SK-N-MC (cell line): ENCODE results near the gene IFIT1.
A peak's percentile ranks its signal among the peaks of the same experiment; 100 is the strongest.

Experiments
- DNase-seq: peaks from one replicate; pipeline ENCODE4 v3.0.0-alpha.2; 2011; ENCODE audit warnings: low read depth, low spot score
- H3K27ac ChIP-seq: fragments of 200-600 bp; sonication (generic); 2 replicates; pipeline ENCODE4 v1.5.1; 2016; ENCODE audit warnings: mixed run types
- H3K36me3 ChIP-seq: fragments of 200-600 bp; sonication (generic); 2 replicates; pipeline ENCODE4 v1.6.1; 2017; ENCODE audit warnings: antibody characterized with exemption, low read length, mixed read lengths; ENCODE audit not compliant: insufficient read depth
- H3K4me3 ChIP-seq: fragments of 200-600 bp; sonication (generic); 2 replicates; pipeline ENCODE4 v1.5.1; 2016
- H3K9ac ChIP-seq: fragments of 200-600 bp; sonication (generic); 2 replicates; pipeline ENCODE4 v1.8.0; 2017; ENCODE audit warnings: mixed run types, mixed read lengths; ENCODE audit not compliant: insufficient read length
- H3K9me3 ChIP-seq: fragments of 200-600 bp; sonication (generic); 2 replicates; pipeline ENCODE4 v1.6.1; 2017; ENCODE audit warnings: low read depth, mild to moderate bottlenecking, antibody characterized with exemption, low read length, moderate library complexity, mixed read lengths
- EZH2 ChIP-seq: fragments of 200-600 bp; sonication (generic); IDR thresholded peaks from one replicate; pipeline ENCODE4 v1.6.1; 2017; ENCODE audit warnings: antibody characterized with exemption
- FOXP2 ChIP-seq: optimal IDR thresholded peaks from 2 replicates; pipeline ENCODE3; 2011; ENCODE audit warnings: mild to moderate bottlenecking, moderate library complexity; ENCODE audit not compliant: insufficient read depth; ENCODE audit errors: extremely low read length, control extremely low read depth
- POLR2AphosphoS5 ChIP-seq: IDR thresholded peaks from 2 replicates; pipeline ENCODE4 v1.6.1; 2012; ENCODE audit warnings: mild to moderate bottlenecking, low read depth, low read length, borderline replicate concordance

IFIT1 gene

DNA sequence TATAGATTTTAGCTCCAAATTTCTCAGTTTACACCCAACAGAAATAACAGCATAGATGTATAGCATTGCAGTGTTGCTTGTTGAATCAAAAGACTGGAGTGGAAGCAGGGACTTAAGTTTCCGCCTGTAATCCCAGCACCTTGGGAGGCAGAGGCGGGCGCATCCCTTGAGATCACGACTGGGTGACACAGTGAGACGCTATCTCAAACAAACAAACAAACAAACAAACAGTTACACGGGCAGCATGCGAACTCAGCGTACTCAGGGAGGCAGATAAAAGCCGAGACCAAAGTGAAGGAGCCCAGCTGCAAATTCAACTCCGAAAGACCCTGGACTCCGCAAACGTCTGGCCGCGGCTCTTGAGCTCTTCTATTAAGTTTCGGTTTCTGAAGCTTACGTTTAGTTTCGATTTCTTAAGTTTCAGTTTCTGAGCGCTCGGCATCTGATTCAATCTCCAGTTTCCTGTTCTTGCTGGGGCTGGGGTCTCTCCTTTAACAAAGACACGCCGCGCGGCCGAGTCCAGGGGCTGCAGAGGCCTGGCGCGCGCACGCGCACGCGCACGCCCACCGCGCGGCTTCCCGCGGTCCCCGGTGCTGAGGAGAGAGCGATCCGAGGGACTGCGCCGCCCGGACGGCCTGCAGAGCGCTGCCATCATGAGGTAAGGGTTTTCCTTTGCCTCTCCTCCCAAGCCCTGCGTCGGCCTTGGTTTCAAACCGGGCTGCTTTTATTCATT is 21.9 kb downstream of the IFIT1 start, which contains the start of gene IFIT5:
Gene IFIT5, plus strand, starts transcription at position 423 of the 733 bp plus-strand sequence. Its CDS starts 231 bp downstream, at position 654.
- Histone ChIP-seq H3K4me3 (peak within 1 kb of the TSS; percentile 83), H3K9ac (peak within 1 kb of the TSS; percentile 72), H3K27ac (no peak within 1 kb of the TSS), H3K9me3 (no peaks in the 10 kb centered on the region), H3K36me3 (no peaks in the 10 kb centered on the region)
- TF ChIP-seq POLR2AphosphoS5 (no peak), FOXP2 (no peak), EZH2 (no peak)
- no peak for DNase-seq

DNA sequence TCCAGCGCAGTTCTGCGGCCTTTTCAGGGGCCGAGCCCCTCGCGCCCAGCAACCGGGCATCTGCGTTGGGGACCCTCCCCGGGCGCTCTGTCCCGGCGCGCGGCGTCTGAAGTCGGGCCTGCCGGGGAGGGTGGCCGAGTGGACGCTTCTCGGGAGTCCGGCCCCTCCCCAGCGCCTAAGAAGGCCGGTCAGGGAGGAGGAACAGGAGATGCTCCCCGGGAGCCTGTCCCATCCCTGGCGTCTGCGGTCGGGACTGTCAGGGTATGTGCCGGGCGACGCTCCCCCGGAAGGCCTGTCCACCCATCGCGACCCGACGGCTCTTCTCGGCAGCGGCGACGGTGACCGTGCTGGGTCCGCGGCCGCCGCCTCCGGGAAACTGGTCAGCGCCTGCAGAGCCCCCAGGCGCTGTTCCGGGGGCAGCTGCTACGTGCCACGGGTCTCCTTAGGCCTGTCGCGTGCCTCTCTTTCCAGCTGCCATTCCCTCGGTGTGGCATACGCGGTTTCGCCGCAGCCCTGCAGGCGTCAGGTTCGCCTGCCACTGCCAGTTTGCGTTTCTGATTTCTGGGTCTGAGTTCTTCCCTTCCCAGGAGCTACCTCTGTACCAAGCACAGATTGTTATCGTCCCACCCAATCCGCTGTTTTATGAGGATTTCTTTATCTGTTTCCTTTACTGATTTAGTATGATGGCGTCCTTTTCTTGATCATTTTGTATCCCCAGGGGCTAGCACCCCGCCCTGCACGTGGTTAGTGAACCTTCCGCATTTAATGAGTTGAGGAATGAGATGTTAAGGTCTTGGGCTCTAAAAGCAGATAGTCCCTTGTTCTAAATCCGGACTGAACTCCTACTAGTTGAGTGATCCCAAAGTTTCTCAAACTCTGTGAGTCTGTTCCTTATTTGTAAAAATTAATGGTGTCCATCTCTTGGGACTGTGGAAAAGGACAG is 22.7 kb downstream of the IFIT1 start:
- TF ChIP-seq POLR2AphosphoS5: no peak
- no peak for TF ChIP-seq EZH2
- no peak for TF ChIP-seq FOXP2
- H3K9ac ChIP-seq: peak overlapping the region; percentile 72
- no peaks in the 10 kb centered on the region for H3K36me3 ChIP-seq
- no peaks in the 10 kb centered on the region for H3K9me3 ChIP-seq
- DNase-seq: no peak
- no peak overlapping the region for H3K27ac ChIP-seq
- peak overlapping the region; percentile 83 for H3K4me3 ChIP-seq

DNA sequence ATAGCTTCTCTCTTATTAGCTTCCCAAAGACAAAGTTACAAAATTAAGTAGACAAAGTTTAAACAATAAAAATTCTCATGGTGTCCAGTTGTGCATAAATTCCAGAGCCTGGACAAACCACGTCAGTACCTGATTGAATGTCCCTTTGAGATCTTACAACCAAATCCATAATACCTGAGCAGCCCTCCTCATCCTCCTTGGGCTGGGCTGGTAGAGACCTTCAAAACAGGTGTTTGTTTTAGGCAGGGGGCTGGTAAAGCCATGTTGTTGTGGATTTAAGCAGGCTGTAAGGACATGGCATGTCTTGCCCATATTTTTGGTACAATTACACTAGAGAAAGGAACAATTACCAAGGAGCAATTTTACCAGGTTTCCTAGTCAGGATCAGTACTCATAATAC is 24.0 kb downstream of the IFIT1 start:
- Histone ChIP-seq H3K36me3 (no peaks in the 10 kb centered on the region), H3K9ac (no peak overlapping the region), H3K4me3 (no peak overlapping the region), H3K27ac (no peak overlapping the region), H3K9me3 (no peaks in the 10 kb centered on the region)
- no peak for DNase-seq
- TF ChIP-seq EZH2 (no peak), FOXP2 (no peak), POLR2AphosphoS5 (no peak)

DNA sequence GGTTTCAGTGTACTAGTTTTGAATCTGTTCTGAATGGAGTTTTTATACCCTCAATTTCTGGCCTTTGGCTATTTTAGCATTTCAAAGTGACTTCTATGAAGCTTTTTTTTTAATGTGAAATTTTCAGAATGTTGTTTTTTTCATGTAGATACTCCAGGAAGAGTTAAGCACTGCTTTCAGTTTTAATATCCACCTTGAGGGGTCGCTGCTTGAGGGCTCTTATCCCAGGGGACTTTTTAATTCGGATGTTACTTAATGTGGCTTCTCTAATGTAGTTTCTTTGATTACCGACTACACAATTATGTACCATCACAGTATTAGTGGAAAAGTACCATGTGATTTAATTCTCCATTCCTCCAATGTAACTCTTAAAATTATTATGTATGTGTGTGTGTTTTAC is 27.1 kb downstream of the IFIT1 start:
- Histone ChIP-seq H3K36me3 (no peaks in the 10 kb centered on the region), H3K4me3 (no peak overlapping the region), H3K9ac (no peak overlapping the region), H3K9me3 (no peaks in the 10 kb centered on the region), H3K27ac (no peak overlapping the region)
- DNase-seq: peak; percentile 10
- TF ChIP-seq EZH2: no peak
- TF ChIP-seq FOXP2: no peak
- TF ChIP-seq POLR2AphosphoS5: no peak

DNA sequence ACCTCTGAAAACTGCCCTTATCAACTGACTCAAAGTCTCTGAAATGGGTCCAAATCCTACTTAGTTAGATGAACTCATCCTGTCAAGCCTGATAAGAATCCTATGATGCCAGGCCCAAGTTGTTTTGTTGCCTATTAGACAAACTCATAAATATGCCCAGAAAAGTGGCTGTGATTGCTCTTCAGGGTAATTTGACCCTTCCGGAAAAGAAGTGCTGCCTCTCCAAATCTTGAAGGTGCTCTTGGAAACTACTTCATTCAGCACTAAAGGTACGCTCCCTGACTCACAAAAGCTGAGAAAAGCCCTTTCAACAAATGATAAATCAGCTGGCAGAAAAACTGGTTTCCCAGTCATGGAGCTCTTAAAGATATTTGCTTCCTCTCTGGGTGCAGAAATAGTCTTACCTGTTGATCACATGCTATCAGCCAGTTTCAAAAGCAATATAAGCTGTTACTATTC is 28.6 kb downstream of the IFIT1 start:
- DNase-seq: no peak
- no peak for TF ChIP-seq POLR2AphosphoS5
- no peak for TF ChIP-seq FOXP2
- TF ChIP-seq EZH2: no peak
- Histone ChIP-seq H3K36me3 (no peaks in the 10 kb centered on the region), H3K27ac (no peak overlapping the region), H3K9ac (no peak overlapping the region), H3K9me3 (no peaks in the 10 kb centered on the region), H3K4me3 (no peak overlapping the region)

DNA sequence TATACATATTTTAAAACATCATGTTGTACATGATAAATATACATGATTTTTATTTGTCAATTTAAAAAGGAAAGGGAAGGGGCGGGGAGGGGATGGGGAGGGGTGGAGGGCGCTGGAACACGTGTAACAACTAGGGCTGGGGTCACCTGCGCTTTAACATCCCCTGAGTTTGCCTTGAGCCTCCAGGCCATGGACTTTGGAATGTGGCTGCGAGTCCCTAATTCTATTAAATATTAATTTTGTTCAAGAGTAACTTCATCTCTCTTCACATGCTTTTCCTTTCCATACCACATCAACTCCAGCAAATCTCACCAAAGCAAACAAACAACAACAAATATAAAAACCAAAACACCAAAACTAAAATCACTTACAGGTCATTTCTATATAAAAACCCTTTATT is 32.6 kb downstream of the IFIT1 start:
- H3K27ac ChIP-seq: no peak overlapping the region
- no peak overlapping the region for H3K4me3 ChIP-seq
- TF ChIP-seq POLR2AphosphoS5: no peak
- TF ChIP-seq FOXP2: no peak
- TF ChIP-seq EZH2: no peak
- no peak overlapping the region for H3K9ac ChIP-seq
- no peak for DNase-seq
- no peaks in the 10 kb centered on the region for H3K36me3 ChIP-seq
- H3K9me3 ChIP-seq: no peaks in the 10 kb centered on the region

DNA sequence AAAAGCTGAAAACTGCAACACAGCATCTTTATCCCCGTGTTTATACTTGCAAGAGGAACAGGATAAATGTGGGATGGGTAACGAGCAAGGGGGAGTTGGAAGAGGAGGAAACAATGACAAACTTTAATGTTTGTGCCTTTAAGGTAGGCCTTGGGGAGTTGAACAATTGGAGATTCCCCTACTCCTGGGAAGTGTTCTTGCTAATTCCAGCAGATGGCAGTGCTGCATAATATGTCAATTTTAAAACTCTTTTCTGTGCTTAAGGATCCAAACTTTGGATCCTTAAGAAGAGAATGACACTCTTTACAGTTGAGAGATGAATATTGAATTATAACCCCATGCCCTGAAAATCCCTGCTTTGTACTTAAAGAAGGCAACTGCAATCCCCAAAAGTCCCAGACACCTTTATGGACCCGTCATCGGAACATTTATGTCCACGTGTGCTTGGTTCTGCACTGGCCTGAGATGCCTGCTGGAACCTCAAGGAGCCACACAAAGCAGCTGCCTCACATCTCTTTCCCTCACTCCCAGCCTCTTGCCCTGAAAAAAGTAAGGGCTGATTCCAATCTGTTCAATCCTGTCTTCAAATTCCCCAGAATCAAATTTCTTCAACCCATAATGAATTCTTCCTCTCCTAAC is 33.9 kb downstream of the IFIT1 start:
- peak; percentile 6 for DNase-seq
- H3K9ac ChIP-seq: no peak overlapping the region
- no peak overlapping the region for H3K4me3 ChIP-seq
- no peaks in the 10 kb centered on the region for H3K36me3 ChIP-seq
- H3K27ac ChIP-seq: no peak overlapping the region
- H3K9me3 ChIP-seq: no peaks in the 10 kb centered on the region
- TF ChIP-seq FOXP2 (no peak), POLR2AphosphoS5 (no peak), EZH2 (no peak)

DNA sequence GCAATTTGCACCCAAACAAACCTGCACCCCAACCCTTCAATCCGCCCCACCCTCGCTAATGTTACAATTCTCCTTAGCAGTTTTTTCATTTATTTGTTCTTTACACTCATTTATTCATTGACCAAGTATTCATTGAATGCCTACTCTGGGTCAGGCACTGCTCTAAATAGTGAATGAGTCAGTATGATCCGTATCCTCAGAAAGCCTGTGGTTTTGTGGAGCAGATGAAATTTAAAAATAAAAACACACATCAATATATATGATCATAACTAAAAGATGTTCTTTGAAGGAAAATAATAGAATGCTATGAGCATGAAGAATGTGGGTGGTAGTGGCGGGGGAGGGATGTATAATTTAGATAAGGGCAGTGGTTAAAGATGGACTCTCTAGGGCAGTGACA is 35.2 kb downstream of the IFIT1 start:
- Histone ChIP-seq H3K4me3 (no peak overlapping the region), H3K9ac (no peak overlapping the region), H3K9me3 (no peaks in the 10 kb centered on the region), H3K36me3 (no peaks in the 10 kb centered on the region), H3K27ac (no peak overlapping the region)
- TF ChIP-seq EZH2: no peak
- no peak for TF ChIP-seq POLR2AphosphoS5
- no peak for TF ChIP-seq FOXP2
- no peak for DNase-seq
